Body of pancreas (tissue), 4 donors: ENCODE results near the gene ALG1.

Experiments
- POLR2A ChIP-seq, 3 donors: fragments of 450-650 bp; IDR thresholded peaks; one replicate each; pipeline ENCODE4 v1.6.1; 2016; ENCODE audit warnings: antibody characterized with exemption in 3 of 3, mild to moderate bottlenecking in 2 of 3
- TF ChIP-seq, protein P1 (sequence below), 7 experiments: fragments of 450-650 bp in 4 of 7; fragments of 200-600 bp in 3 of 7; sonication (generic) in 3 of 7; IDR thresholded peaks; one replicate each; pipeline ENCODE4 v1.5.1; 2016 to 2019; ENCODE audit warnings: antibody characterized with exemption in 7 of 7

DNA sequence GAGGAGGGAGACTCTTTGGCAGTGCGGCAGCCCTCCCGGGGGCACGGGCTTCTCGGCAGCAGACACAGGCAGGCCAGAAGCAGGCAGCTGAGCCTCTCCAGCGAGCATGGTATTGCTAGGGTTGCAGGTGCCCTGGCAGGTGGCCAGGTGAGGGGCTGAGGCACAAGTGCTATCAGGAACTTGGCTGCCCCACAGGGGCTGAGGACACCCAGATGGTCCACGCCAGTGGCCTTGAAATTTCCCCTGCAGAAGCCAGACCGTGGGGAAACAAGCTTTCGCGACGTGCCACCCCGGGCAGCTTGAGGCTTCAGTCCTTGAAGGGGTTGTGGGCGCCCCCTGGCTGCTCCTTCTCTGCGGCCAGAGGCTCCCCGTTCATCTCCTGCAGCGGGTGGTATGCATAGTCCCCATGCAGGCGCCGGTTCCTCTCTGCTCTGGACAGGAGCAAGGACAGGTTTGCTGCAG lies 46.4 kb upstream of the ALG1 start:
- TF ChIP-seq, protein P1, sequence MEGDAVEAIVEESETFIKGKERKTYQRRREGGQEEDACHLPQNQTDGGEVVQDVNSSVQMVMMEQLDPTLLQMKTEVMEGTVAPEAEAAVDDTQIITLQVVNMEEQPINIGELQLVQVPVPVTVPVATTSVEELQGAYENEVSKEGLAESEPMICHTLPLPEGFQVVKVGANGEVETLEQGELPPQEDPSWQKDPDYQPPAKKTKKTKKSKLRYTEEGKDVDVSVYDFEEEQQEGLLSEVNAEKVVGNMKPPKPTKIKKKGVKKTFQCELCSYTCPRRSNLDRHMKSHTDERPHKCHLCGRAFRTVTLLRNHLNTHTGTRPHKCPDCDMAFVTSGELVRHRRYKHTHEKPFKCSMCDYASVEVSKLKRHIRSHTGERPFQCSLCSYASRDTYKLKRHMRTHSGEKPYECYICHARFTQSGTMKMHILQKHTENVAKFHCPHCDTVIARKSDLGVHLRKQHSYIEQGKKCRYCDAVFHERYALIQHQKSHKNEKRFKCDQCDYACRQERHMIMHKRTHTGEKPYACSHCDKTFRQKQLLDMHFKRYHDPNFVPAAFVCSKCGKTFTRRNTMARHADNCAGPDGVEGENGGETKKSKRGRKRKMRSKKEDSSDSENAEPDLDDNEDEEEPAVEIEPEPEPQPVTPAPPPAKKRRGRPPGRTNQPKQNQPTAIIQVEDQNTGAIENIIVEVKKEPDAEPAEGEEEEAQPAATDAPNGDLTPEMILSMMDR (IDR thresholded peaks at IDR 0.05): peak in 1 of 7 experiments; percentile 19
- TF ChIP-seq POLR2A (IDR thresholded peaks at IDR 0.05): no peak
